HepG2 (cell line): ENCODE results near the gene KANK3. TPM values are rescaled to one million over a fixed set of nuclear protein-coding genes. Genes with fewer than 3 reads are reported as not detected.

Source experiments
- CREBL2 ChIP-seq: sonication (generic); formaldehyde crosslinking; IDR thresholded peaks from 2 replicates; pipeline ENCODE4 v1.8.1; 2023; ENCODE audit warnings: missing genetic modification reagents, mild to moderate bottlenecking, borderline replicate concordance
- DNMT1 ChIP-seq: sonication (generic); formaldehyde crosslinking; IDR thresholded peaks from 2 replicates; pipeline ENCODE4 v1.5.1; 2020; ENCODE audit warnings: mild to moderate bottlenecking, missing genetic modification reagents
- FOXJ3 ChIP-seq: sonication (generic); formaldehyde crosslinking; IDR thresholded peaks from 2 replicates; pipeline ENCODE4 v1.4.0; 2020; ENCODE audit warnings: missing genetic modification reagents, mild to moderate bottlenecking, borderline replicate concordance
- KIAA2018 ChIP-seq: sonication (generic); formaldehyde crosslinking; IDR thresholded peaks from 2 replicates; pipeline ENCODE4 v1.5.0; 2020; ENCODE audit warnings: mild to moderate bottlenecking, missing genetic modification reagents, borderline replicate concordance
- MXD3 ChIP-seq: IDR thresholded peaks from 2 replicates; pipeline ENCODE4 v1.6.1; 2016; ENCODE audit warnings: mild to moderate bottlenecking, missing biosample characterization, missing genetic modification reagents
- NFE2L1 ChIP-seq: sonication (generic); formaldehyde crosslinking; IDR thresholded peaks from 2 replicates; pipeline ENCODE4 v1.4.0; 2020; ENCODE audit warnings: missing genetic modification reagents, mild to moderate bottlenecking, borderline replicate concordance
- POLR2G ChIP-seq: fragments of 200-400 bp; formaldehyde crosslinking; IDR thresholded peaks from 2 replicates; pipeline ENCODE4 v1.6.1; 2018; ENCODE audit warnings: mild to moderate bottlenecking, low read depth, low read length, moderate library complexity
- PRPF4 ChIP-seq: fragments of 200-400 bp; formaldehyde crosslinking; IDR thresholded peaks from 2 replicates; pipeline ENCODE4 v1.6.1; 2016; ENCODE audit warnings: low read length, low read depth; ENCODE audit not compliant: poor library complexity, severe bottlenecking
- STAT6 ChIP-seq: sonication (generic); formaldehyde crosslinking; IDR thresholded peaks from 2 replicates; pipeline ENCODE4 v1.4.0; 2020; ENCODE audit warnings: missing genetic modification reagents, mild to moderate bottlenecking, borderline replicate concordance
- TBP ChIP-seq: sonication (generic); formaldehyde crosslinking; IDR thresholded peaks from 2 replicates; pipeline ENCODE4 v1.5.0; 2020; ENCODE audit warnings: missing genetic modification reagents
- polyA plus RNA-seq, 8 experiments: library from polyadenylated mRNA; depleted of rRNA in 3 of 8; stranded (reverse) in 7 of 8; unstranded in 1 of 8; fragments of >200 nt; fragmentation: Illumina TruSeq in 4 of 8; extraction: Trizol in 4 of 8; gene quantifications; 2 replicates each; pipeline versions ENCODE4 v1.2.1 to v1.2.3, GENCODE V29; 2011 to 2016; ENCODE audit warnings: low read depth in 4 of 8, missing spikeins in 1 of 8, mixed read lengths in 1 of 8; ENCODE audit not compliant: insufficient read depth in 1 of 8
- total RNA-seq, 5 experiments: library from RNA; depleted of rRNA; stranded (reverse); fragments of >200 nt; fragmentation: Illumina TruSeq; extraction: Trizol; gene quantifications; 2 replicates each; pipeline ENCODE4 v1.2.3, GENCODE V29; 2016; ENCODE audit warnings: low read depth in 1 of 5
- TF ChIP-seq, protein P1 (sequence below): sonication (generic); formaldehyde crosslinking; IDR thresholded peaks from 2 replicates; pipeline ENCODE4 v1.4.0; 2020; ENCODE audit warnings: mild to moderate bottlenecking, missing genetic modification reagents

The KANK3 gene
- total and polyA plus RNA-seq, 2 of the 13 experiments (the other 11 are each of a cell fraction or from before 2014, with no cell fraction given): 0.15 to 0.20 TPM

DNA sequence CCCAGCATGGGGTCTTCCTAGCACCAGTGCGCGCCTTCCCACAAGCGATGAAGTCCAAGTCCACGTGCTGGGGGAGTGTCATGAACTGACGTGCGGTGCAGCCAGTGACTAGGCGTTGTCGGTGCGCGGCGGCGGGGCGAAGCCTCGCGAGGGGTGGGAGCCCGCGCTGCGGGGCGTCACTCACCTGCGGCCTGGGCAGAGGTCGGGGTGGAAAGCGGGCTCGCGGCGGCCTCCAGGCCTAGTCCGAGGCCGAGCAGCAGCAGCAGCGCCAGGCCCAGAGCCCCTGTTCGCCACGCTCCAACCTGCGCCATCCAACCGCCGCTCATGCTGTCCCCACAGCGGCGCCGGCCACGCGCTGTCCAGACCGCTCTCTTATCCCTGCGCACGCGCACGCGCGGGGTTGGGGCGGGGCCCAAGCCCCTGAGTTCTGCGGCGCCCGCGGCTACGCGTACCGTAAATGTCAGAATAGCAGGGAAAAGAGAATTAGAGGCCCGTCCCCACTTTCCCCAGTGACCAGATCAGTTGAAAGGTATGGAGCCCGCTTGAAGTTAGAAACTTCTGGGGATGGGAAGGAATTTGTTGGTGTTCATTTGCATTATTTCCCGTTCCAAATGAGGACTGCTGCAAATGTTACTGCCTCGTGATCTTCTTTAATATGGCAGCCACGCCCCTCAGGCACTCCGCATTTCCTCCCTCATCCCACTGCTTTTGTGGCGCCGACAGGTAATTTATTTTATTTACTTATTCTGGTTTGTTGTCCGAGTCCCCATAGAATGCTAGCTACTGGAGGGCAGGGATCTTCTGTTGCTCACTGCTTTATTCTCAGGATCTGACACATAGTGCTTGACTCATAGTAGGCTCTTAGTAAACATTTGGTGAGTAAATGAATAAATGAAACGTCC is 34.8 kb downstream of the KANK3 start, which contains the start of gene CD320 (continued):
- TF ChIP-seq STAT6 (CRISPR knock-in tag) (no peak), POLR2G (peak; percentile 94), DNMT1 (CRISPR knock-in tag) (no peak), KIAA2018 (CRISPR knock-in tag) (no peak), FOXJ3 (no peak), MXD3 (CRISPR knock-in tag) (peak; percentile 99), TBP (CRISPR knock-in tag) (0 out of 2 replicates have a peak, but pooled peaks have one; percentile 53), CREBL2 (CRISPR knock-in tag) (peak; percentile 76; the same call in 1 of the 2 replicates), NFE2L1 (CRISPR knock-in tag) (peak; percentile 25; the same call in 1 of the 2 replicates), PRPF4 (no peak)
- TF ChIP-seq, protein P1, sequence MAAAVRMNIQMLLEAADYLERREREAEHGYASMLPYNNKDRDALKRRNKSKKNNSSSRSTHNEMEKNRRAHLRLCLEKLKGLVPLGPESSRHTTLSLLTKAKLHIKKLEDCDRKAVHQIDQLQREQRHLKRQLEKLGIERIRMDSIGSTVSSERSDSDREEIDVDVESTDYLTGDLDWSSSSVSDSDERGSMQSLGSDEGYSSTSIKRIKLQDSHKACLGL (CRISPR knock-in tag): peak; percentile 95
